HFFc6 (cell line): Measurements from ENCODE around the gene COPB1. TPM values are rescaled to one million over a fixed set of nuclear protein-coding genes. Genes with fewer than 3 reads are reported as not detected.
"Not testable (repeated sequence)": the region's sequence is repeated elsewhere in the genome, so short reads cannot be mapped to it uniquely, and the experiment has no call there.

ENCODE experiments used
- DNase-seq: peaks from one replicate; pipeline ENCODE4 v3.0.0-alpha.2; 2018
- H3K27ac Mint-ChIP-seq: 2 replicates; pipeline ENCODE4 v1.8.0; 2020; ENCODE audit warnings: mild to moderate bottlenecking, mixed read lengths
- H3K27me3 Mint-ChIP-seq: 2 replicates; pipeline ENCODE4 v1.8.0; 2021; ENCODE audit warnings: mild to moderate bottlenecking, moderate library complexity, mixed read lengths; ENCODE audit not compliant: insufficient read depth
- H3K36me3 Mint-ChIP-seq: 2 replicates; pipeline ENCODE4 v1.8.0; 2021; ENCODE audit warnings: low read depth, mixed read lengths
- H3K4me1 Mint-ChIP-seq: 2 replicates; pipeline ENCODE4 v1.8.0; 2020; ENCODE audit warnings: low read depth, mixed read lengths
- H3K4me3 Mint-ChIP-seq: 2 replicates; pipeline ENCODE4 v1.8.0; 2020; ENCODE audit warnings: mild to moderate bottlenecking, moderate library complexity, mixed read lengths
- H3K9me3 Mint-ChIP-seq: 2 replicates; pipeline ENCODE4 v1.8.0; 2020; ENCODE audit warnings: mild to moderate bottlenecking, mixed read lengths
- total RNA-seq, 6 experiments: library from RNA; stranded (reverse); fragmentation: NEBNext Ultra II Directional; extraction: Animal tissue kit (Norgen Biotek cat#: 25700); gene quantifications; 2 replicates in 1 of 6; 3 replicates in 5 of 6; pipeline ENCODE4 v1.2.3, GENCODE V29; 2021
- TF ChIP-seq, protein P1 (sequence below): fragments of 200-600 bp; sonication (generic); IDR thresholded peaks from 2 replicates; pipeline ENCODE4 v1.5.0; 2021; ENCODE audit warnings: antibody characterized with exemption, mild to moderate bottlenecking

Gene COPB1
- total RNA-seq, 6 experiments from 2014 or later, result 161 to 193 (median 187) TPM

DNA sequence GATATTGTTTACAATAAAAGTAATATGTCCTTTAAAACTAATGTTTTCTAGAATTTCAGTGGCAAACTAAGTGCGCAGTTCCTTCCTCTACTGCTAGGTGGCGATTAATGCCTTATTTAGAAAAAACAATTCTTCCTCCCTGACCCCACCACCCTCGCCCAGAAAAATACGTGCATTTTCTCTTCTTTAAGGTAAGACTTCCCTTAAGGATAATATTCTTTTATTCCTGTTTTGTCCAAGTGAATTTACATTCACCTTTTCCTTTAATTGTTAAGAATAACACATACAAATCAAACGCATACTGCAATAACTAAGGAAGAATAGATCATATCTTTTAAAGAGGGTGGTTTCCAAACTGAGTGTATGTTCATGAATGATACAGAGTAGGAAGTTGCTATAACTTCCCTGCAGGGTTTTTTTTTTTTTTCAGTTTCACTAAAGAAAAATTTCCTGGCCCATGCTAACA is 37.6 kb upstream of the COPB1 start:
- Mint-ChIP-seq H3K9me3 (no peaks in the 10 kb centered on the region), H3K27me3 (peaks cover 7% of the 10 kb centered on the region), H3K36me3 (no peaks in the 10 kb centered on the region), H3K4me3 (no peak overlapping the region), H3K27ac (no peak overlapping the region), H3K4me1 (no peaks in the 10 kb centered on the region)
- TF ChIP-seq, protein P1, sequence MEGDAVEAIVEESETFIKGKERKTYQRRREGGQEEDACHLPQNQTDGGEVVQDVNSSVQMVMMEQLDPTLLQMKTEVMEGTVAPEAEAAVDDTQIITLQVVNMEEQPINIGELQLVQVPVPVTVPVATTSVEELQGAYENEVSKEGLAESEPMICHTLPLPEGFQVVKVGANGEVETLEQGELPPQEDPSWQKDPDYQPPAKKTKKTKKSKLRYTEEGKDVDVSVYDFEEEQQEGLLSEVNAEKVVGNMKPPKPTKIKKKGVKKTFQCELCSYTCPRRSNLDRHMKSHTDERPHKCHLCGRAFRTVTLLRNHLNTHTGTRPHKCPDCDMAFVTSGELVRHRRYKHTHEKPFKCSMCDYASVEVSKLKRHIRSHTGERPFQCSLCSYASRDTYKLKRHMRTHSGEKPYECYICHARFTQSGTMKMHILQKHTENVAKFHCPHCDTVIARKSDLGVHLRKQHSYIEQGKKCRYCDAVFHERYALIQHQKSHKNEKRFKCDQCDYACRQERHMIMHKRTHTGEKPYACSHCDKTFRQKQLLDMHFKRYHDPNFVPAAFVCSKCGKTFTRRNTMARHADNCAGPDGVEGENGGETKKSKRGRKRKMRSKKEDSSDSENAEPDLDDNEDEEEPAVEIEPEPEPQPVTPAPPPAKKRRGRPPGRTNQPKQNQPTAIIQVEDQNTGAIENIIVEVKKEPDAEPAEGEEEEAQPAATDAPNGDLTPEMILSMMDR, result peak; percentile 83
- peak; percentile 17 for DNase-seq

DNA sequence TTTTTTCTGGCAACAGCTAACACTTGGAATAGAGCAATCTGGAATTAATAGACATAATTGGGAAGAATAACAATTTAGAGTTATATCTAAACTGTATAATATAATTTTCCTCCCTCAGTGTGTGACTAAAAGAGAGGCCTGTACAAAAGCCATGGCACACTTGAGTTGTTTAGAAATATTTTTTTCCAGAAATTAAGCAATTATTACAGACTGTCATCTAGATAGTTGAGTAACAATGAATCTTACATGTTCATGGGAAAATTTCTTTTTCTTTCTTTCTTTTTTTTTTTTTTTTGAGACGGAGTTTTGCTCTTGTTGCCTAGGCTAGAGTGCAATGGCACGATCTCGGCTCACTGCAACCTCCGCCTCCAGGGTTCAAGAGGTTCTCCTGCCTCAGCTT is 35.6 kb upstream of the COPB1 start:
- H3K36me3 Mint-ChIP-seq, H3K27me3 Mint-ChIP-seq, H3K4me1 Mint-ChIP-seq, H3K9me3 Mint-ChIP-seq, H3K4me3 Mint-ChIP-seq, DNase-seq, H3K27ac Mint-ChIP-seq: not testable (repeated sequence)

DNA sequence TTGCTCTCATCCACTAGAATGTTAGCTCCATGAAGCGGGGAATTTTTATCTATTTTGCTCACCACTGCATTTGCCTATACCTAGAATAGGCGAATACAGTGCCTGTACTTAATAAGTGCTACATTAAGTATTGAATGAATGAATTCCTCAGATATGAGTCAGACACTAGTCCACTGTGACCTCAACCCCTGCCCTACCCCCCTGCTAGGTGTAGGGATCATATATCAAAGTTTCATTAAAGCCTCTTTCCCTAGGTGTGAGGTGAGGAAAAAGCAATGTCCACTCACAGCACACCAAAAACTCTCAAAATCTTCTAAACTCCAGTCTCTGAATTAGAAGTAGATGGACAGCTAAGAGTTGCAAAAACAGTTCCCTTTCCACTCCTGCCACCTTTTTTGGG is 30.3 kb upstream of the COPB1 start:
- TF ChIP-seq, protein P1, result no peak
- H3K36me3 Mint-ChIP-seq, result no peaks in the 10 kb centered on the region
- H3K4me1 Mint-ChIP-seq, result peaks cover 6% of the 10 kb centered on the region
- H3K9me3 Mint-ChIP-seq, result no peaks in the 10 kb centered on the region
- H3K4me3 Mint-ChIP-seq, result no peak overlapping the region
- H3K27ac Mint-ChIP-seq, result no peak overlapping the region
- no peak for DNase-seq
- no peaks in the 10 kb centered on the region; the same call in 1 of the 2 replicates for H3K27me3 Mint-ChIP-seq

GRCh38 chr11:14529321-14529720 is 29.7 kb upstream of the COPB1 start:
- Mint-ChIP-seq H3K27me3 (no peaks in the 10 kb centered on the region; the same call in 1 of the 2 replicates), H3K4me3 (no peak overlapping the region), H3K4me1 (peaks cover 6% of the 10 kb centered on the region), H3K9me3 (no peaks in the 10 kb centered on the region), H3K36me3 (no peaks in the 10 kb centered on the region), H3K27ac (no peak overlapping the region)
- TF ChIP-seq, protein P1, result no peak
- no peak for DNase-seq

DNA sequence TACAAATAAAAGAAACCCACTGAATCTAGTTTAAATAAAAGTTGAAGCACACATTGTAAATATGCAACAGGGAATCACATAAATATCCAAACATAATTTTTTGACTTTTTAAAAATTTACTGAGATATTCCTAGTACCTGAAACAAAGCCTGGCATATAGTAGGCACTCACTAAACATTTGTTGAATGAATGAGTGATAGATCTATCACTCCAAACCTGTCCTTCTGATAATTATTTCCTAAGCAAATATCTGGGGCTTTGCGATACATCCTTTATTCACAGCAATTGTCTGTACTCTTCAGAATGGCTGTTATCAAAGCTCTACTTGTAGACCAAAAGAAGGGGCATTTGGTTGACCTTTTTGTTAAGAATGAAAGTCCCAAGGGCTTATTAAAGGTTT is 23.2 kb upstream of the COPB1 start:
- TF ChIP-seq, protein P1, result no peak
- no peak overlapping the region for H3K27ac Mint-ChIP-seq
- peaks cover 20% of the 10 kb centered on the region; the same call in 1 of the 2 replicates for H3K36me3 Mint-ChIP-seq
- H3K4me1 Mint-ChIP-seq, result peaks cover 21% of the 10 kb centered on the region
- H3K4me3 Mint-ChIP-seq, result no peak overlapping the region
- no peaks in the 10 kb centered on the region for H3K27me3 Mint-ChIP-seq
- no peak for DNase-seq
- H3K9me3 Mint-ChIP-seq, result no peaks in the 10 kb centered on the region

DNA sequence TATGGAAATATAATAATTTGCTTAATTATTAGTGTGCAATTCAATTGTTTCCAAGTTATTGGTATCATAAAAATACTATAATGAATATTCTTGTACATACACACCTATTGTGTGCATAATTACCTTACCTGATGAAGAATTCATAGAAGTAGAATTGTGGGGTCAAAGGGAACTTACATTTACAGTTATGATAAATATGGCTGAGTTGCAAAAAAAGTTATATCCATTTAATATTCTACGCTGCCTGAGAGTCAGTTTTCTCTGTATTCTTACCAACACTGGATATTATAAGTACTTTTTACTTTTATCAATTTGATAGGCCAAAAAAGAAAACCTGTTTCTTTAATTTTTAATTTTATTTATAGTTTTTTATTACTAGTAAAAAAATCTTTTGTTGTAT is 22.6 kb upstream of the COPB1 start:
- Mint-ChIP-seq H3K27me3 (no peaks in the 10 kb centered on the region), H3K4me1 (peaks cover 21% of the 10 kb centered on the region), H3K27ac (no peak overlapping the region), H3K36me3 (peaks cover 25% of the 10 kb centered on the region; the same call in 1 of the 2 replicates), H3K9me3 (no peaks in the 10 kb centered on the region), H3K4me3 (no peak overlapping the region)
- no peak for DNase-seq
- TF ChIP-seq, protein P1, result no peak
